ENCODE results near the gene PHF12.

PHF12 gene

GRCh38 chr17:28857905-28858800 is 93.2 kb downstream of the PHF12 start:
- H3K23ac ChIP-seq (ENCODE audit: low read length in 2 of 2), result no peak overlapping the region
- no peak overlapping the region for H3K27ac ChIP-seq (ENCODE audit: low read length, poor library complexity, severe bottlenecking)
- no peak overlapping the region for H2AK5ac ChIP-seq (ENCODE audit: low read length, severe bottlenecking)
- H2BK12ac ChIP-seq (ENCODE audit: low read length in 2 of 2), result no peak overlapping the region
- no peak overlapping the region for H2BK5ac ChIP-seq (ENCODE audit: low read depth, low read length, poor library complexity, severe bottlenecking)
- H2BK15ac ChIP-seq (ENCODE audit: low read depth, poor library complexity, severe bottlenecking), result no peak overlapping the region
- H3K79me1 ChIP-seq (replicated peaks; ENCODE audit: low read length, poor library complexity, severe bottlenecking), result peaks cover 11% of the 10 kb centered on the region
- H4K8ac ChIP-seq (ENCODE audit: low read length), result no peak overlapping the region
- no peak overlapping the region for H3K4me3 ChIP-seq (ENCODE audit: insufficient read depth in 1 of 2, low read depth in 1 of 2, low read length in 2 of 2)
- H3K4me2 ChIP-seq (ENCODE audit: low read length, poor library complexity, severe bottlenecking), result no peak overlapping the region
- no peak overlapping the region for H3K4ac ChIP-seq (ENCODE audit: low read depth in 1 of 2, low read length in 2 of 2)
- no peaks in the 10 kb centered on the region for H3K27me3 ChIP-seq (ENCODE audit: control insufficient read depth in 1 of 2, insufficient read depth in 1 of 2, low read length in 2 of 2)
- H3K14ac ChIP-seq (ENCODE audit: low read length in 2 of 2), result no peak overlapping the region
- no peak overlapping the region for H3K18ac ChIP-seq (ENCODE audit: low read depth in 1 of 2, low read length in 2 of 2)
- H3K9me3 ChIP-seq (ENCODE audit: control insufficient read depth, low read length), result no peaks in the 10 kb centered on the region
- no peak overlapping the region for H4K91ac ChIP-seq (ENCODE audit: low read length)
- H2BK120ac ChIP-seq (ENCODE audit: low read depth, low read length), result no peak overlapping the region
- WGBS, result 98% methylated on average over 2 of the region's 3 CpGs
- no peak overlapping the region for H2AFZ ChIP-seq (ENCODE audit: low read depth, low read length)
- H3K9ac ChIP-seq (ENCODE audit: low read length), result no peak overlapping the region
- DNase-seq, result no peak
- peaks cover 4% of the 10 kb centered on the region for H3K4me1 ChIP-seq (ENCODE audit: control insufficient read depth, insufficient read depth, low read depth, low read length)
- peaks cover 35 to 38% of the 10 kb centered on the region in 2 experiments for H3K36me3 ChIP-seq (ENCODE audit: control insufficient read depth in 1 of 2, insufficient read depth in 2 of 2, low read depth in 1 of 2, low read length in 2 of 2)

GRCh38 chr17:28856028-28856574 is 95.2 kb downstream of the PHF12 start:
- Histone ChIP-seq H2AK5ac (ENCODE audit: low read length, severe bottlenecking) (no peak overlapping the region), H2BK5ac (ENCODE audit: low read depth, low read length, poor library complexity, severe bottlenecking) (no peak overlapping the region), H3K27me3 (ENCODE audit: control insufficient read depth in 1 of 2, insufficient read depth in 1 of 2, low read length in 2 of 2) (no peaks in the 10 kb centered on the region), H2AFZ (ENCODE audit: low read depth, low read length) (no peak overlapping the region), H3K4me2 (ENCODE audit: low read length, poor library complexity, severe bottlenecking) (no peak overlapping the region), H3K79me1 (replicated peaks; ENCODE audit: low read length, poor library complexity, severe bottlenecking) (peaks cover 11% of the 10 kb centered on the region), H3K4ac (ENCODE audit: low read depth in 1 of 2, low read length in 2 of 2) (no peak overlapping the region), H3K27ac (ENCODE audit: low read length, poor library complexity, severe bottlenecking) (no peak overlapping the region), H3K4me3 (ENCODE audit: insufficient read depth in 1 of 2, low read depth in 1 of 2, low read length in 2 of 2) (peak overlapping the region in 1 of 2 experiments; percentile 95), H2BK15ac (ENCODE audit: low read depth, poor library complexity, severe bottlenecking) (no peak overlapping the region), H3K14ac (ENCODE audit: low read length in 2 of 2) (no peak overlapping the region), H3K9me3 (ENCODE audit: control insufficient read depth, low read length) (no peaks in the 10 kb centered on the region), H3K23ac (ENCODE audit: low read length in 2 of 2) (no peak overlapping the region), H2BK12ac (ENCODE audit: low read length in 2 of 2) (no peak overlapping the region), H4K91ac (ENCODE audit: low read length) (no peak overlapping the region), H2BK120ac (ENCODE audit: low read depth, low read length) (no peak overlapping the region), H4K8ac (ENCODE audit: low read length) (no peak overlapping the region), H3K18ac (ENCODE audit: low read depth in 1 of 2, low read length in 2 of 2) (no peak overlapping the region), H3K36me3 (ENCODE audit: control insufficient read depth in 1 of 2, insufficient read depth in 2 of 2, low read depth in 1 of 2, low read length in 2 of 2) (peaks cover 28 to 29% of the 10 kb centered on the region in 2 experiments), H3K4me1 (ENCODE audit: control insufficient read depth, insufficient read depth, low read depth, low read length) (peaks cover 4% of the 10 kb centered on the region), H3K9ac (ENCODE audit: low read length) (peak overlapping the region; percentile 96)
- DNase-seq, result no peak
- WGBS, result 98% methylated on average over 5 of the region's 5 CpGs

DNA sequence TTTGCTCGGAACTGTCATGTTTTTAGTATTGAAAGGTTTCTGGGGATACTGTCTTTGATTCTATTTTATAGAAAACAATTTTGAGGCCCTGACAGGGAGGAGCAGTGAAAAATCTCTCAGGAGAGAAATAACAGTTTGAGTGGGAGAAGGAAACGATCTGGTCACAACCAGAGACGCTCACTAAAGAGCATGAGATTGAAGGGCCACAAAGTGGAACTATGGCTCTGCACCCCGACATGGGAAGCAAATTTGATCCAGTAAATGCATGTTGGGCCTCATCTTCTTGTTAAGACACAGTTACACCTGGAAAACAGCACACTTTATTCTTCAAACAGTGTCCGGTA is 96.0 kb downstream of the PHF12 start:
- no peak overlapping the region for H2BK12ac ChIP-seq (ENCODE audit: low read length in 2 of 2)
- H3K23ac ChIP-seq (ENCODE audit: low read length in 2 of 2), result no peak overlapping the region
- H2BK120ac ChIP-seq (ENCODE audit: low read depth, low read length), result no peak overlapping the region
- peak overlapping the region; percentile 67 to 95 for H3K4me3 ChIP-seq (ENCODE audit: insufficient read depth in 1 of 2, low read depth in 1 of 2, low read length in 2 of 2)
- no peaks in the 10 kb centered on the region for H3K9me3 ChIP-seq (ENCODE audit: control insufficient read depth, low read length)
- H3K79me1 ChIP-seq (replicated peaks; ENCODE audit: low read length, poor library complexity, severe bottlenecking), result peaks cover 11% of the 10 kb centered on the region
- H3K18ac ChIP-seq (ENCODE audit: low read depth in 1 of 2, low read length in 2 of 2), result no peak overlapping the region
- H3K4ac ChIP-seq (ENCODE audit: low read depth in 1 of 2, low read length in 2 of 2), result peak overlapping the region in 1 of 2 experiments; percentile 82
- no peak overlapping the region for H4K91ac ChIP-seq (ENCODE audit: low read length)
- H2BK5ac ChIP-seq (ENCODE audit: low read depth, low read length, poor library complexity, severe bottlenecking), result no peak overlapping the region
- peak overlapping the region; percentile 89 for H3K4me2 ChIP-seq (ENCODE audit: low read length, poor library complexity, severe bottlenecking)
- DNase-seq, result no peak
- H2BK15ac ChIP-seq (ENCODE audit: low read depth, poor library complexity, severe bottlenecking), result no peak overlapping the region
- H3K27ac ChIP-seq (ENCODE audit: low read length, poor library complexity, severe bottlenecking), result no peak overlapping the region
- H3K14ac ChIP-seq (ENCODE audit: low read length in 2 of 2), result no peak overlapping the region
- H3K36me3 ChIP-seq (ENCODE audit: control insufficient read depth in 1 of 2, insufficient read depth in 2 of 2, low read depth in 1 of 2, low read length in 2 of 2), result peaks cover 23% of the 10 kb centered on the region in 2 experiments
- H4K8ac ChIP-seq (ENCODE audit: low read length), result peak overlapping the region; percentile 64
- peak overlapping the region; percentile 59 for H2AFZ ChIP-seq (ENCODE audit: low read depth, low read length)
- peak overlapping the region; percentile 96 for H3K9ac ChIP-seq (ENCODE audit: low read length)
- WGBS, result 22% methylated on average over 4 of the region's 5 CpGs
- no peaks in the 10 kb centered on the region for H3K27me3 ChIP-seq (ENCODE audit: control insufficient read depth in 1 of 2, insufficient read depth in 1 of 2, low read length in 2 of 2)
- peaks cover 4% of the 10 kb centered on the region for H3K4me1 ChIP-seq (ENCODE audit: control insufficient read depth, insufficient read depth, low read depth, low read length)
- H2AK5ac ChIP-seq (ENCODE audit: low read length, severe bottlenecking), result no peak overlapping the region

Measured in mesenchymal stem cell (in vitro differentiated cells and primary cell).